Measurements from ENCODE around the gene ZBTB20.

Gene ZBTB20

GRCh38 chr3:114338651-114339357, 808.3 kb downstream of the ZBTB20 start:
- DNase-seq: no peak

GRCh38 chr3:114336857-114337256, 810.2 kb downstream of the ZBTB20 start:
- no peak for DNase-seq

DNA sequence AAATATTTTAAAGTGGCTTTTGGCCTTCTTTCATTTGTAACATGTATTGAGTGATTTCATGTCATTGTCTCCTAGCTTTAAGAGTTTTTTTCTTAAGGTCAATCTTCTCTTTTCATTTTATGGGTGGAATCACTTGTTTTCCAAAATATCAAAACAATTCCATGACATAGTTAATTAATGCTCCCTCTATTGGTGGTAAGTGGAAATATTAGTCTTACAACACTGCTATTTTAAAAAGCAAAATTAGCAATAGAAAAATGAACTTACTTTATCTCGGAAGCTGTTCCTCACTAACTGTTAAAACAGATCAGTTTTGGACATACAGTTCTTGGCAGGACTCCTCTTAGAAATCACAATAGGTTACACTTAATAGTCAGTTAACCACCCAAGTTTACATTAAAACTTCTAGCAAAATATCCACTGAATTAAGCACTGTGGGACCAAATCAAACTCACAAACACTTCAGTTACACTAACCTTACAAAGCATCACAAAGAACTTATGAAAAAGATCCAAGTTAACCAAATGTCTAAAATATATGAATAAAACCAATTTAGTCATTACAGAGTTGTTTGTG, 810.9 kb downstream of the ZBTB20 start:
- no peak for DNase-seq

DNA sequence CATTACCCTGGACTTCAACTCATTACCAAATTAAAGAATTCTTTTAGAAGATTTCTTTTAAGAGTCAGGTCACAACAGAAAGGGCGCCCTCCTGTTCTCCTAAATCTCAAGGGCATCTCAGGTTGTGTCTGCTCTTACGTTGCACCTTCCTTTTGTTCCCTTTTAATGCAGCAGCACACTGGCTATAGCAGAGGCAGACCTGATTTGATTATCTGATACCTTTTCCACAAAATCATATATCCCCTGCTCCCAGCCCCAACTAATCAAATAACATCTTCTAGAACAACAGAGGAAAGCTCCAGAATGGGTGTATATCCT, 813.2 kb downstream of the ZBTB20 start:
- DNase-seq: no peak

GRCh38 chr3:114333180-114333922, 813.7 kb downstream of the ZBTB20 start:
- no peak for DNase-seq

GRCh38 chr3:114332342-114333179, 814.5 kb downstream of the ZBTB20 start:
- DNase-seq: no peak

DNA sequence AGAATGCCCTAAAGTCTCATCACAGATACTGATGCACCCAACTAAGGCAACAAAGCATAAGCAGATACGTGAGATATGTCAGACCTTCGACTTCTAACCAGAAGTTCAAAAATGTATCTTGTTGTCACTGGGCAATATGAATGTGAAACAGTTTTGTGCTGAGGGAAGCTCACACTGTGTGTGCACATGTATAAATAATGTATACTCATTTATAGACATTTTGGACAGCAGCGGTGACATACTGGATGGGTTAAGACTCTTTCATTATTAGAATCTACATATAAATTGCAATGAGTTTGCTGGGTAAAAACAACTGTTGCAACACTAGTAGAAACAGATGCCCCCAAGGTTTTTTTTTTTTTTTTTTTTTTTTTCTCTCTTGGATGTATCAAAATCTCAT, 815.4 kb downstream of the ZBTB20 start:
- DNase-seq: no peak

- no peak for DNase-seq
Observed at GRCh38 chr3:114331007-114331406, 816.1 kb downstream of the ZBTB20 start.

- DNase-seq: no peak
Observed at GRCh38 chr3:114329823-114330222, 817.3 kb downstream of the ZBTB20 start.

DNA sequence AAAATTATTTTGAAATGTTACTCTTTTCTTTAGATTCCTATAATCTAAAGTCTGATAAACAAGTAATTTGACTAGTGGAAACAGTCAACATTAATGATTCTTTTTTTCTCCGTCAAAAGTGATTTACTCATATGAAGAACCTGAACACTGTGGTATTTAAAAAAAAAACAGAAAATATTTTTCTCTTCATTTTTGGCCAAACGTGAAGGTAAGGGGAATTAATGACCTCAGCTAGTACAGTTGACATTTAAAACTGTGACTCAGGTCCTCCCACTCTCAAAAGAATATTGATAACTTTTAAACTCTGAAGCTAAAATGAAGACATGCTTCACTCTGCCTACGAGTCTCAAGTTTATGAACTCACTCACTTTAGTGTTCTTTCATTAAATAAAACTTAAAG, 818.7 kb downstream of the ZBTB20 start:
- no peak for DNase-seq

DNA sequence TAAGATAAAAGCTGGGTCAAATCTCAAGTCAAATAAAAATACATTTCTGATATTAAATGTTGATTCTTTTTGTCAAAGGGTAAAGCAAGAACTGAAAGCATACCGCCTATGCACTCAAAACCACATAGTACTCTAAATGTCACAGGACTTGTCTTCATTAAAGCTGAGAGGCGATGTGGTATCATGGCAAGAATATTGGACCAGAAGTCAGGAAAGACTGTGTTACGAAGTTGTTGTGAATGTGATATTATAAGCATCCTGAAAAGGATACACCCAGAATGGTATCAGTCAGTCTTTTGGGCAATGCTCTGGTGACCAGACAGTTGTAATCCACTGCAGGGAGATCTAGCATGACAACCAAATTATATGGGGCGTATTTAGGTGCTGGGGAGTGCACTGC, 819.4 kb downstream of the ZBTB20 start:
- DNase-seq: no peak

DNA sequence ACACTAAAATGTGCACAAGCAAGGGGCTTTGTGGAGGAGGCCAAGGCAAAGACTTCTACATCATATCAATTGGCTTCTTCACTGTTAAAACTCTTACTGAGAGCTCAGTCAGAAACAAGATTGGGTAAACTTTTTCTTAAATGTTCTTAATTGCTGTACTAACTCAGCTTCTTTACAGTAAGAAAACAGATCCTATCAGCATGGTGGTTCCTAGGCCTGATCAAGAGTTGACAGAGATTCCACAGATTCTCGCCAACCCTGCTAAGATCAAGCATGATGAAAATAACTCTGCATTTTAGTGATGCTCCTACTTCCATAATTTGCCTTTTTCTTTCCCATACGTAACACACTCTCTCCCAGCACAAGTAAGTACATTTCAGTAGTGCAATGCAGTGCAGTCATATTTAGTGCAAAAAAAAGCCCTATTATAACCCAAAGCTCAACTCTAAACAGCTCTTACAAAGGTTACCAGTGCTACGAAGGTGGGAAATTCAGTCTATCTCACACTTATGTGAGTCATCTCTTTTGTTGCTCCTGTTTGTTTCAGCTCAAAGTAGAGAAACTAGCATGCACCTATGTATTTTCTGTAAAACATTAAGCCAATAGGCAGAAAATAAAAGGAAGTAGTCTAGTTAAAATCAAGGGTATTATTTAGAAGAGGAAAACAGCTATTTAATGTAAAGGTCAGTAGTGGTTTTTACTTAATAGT, 823.4 kb downstream of the ZBTB20 start:
- DNase-seq: no peak

GRCh38 chr3:114320246-114320645, 826.8 kb downstream of the ZBTB20 start:
- no peak for DNase-seq

DNA sequence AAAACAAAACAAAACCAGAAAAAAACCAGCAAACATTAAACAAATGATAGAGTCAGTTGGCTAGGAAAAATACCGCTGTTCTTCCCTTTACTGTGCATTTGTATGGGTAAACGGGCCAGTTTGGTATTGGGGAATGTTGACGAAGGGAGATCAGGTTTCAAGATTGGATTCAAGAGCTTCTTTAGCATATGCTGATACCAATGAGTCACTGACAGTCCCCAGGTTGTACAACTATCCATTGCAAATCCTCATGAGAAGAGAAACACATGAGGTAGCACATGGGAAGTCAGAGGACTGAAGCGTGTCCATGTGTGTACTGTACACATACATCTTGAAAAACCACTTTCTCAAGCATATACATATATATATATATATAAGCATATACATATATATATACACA, 827.6 kb downstream of the ZBTB20 start:
- DNase-seq: no peak

GRCh38 chr3:114318295-114318694, 828.8 kb downstream of the ZBTB20 start:
- no peak for DNase-seq

DNA sequence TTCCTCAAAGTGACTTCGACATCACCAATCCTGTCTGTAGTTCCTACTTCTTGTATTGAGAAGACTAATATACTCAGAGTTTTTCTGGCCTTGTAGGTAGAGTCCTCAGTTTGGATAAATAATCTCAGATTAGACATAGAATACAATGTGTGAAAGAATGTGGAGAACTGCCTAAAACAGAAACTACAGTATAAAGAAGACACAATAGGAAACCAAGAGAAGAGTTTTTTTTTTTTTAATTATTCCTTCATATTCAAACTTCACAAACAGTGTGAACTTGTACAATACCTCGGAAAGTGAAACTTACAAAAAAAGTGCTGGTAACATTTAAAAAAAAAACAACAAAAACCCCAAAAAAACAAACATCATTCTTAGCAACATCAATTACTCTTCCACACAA, 832.8 kb downstream of the ZBTB20 start:
- no peak for DNase-seq

DNA sequence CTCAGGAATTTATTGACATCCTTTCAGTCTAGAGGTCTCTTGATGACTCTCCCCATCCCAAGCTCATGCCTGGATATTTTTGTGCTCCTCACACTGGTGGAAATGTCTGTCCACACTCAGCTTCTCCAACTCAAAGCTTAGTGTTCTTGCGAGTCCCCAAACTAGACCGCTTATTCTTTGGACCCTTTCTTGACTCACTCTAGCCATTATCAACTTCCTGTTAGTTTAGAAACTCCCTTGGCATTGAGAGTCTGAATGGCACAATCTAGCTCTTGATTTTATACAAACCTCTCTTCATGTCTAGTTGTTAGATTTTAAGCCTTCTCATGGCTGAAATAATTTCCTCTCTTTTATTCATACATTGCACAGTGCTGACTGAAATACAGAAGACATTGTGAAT, 833.7 kb downstream of the ZBTB20 start:
- DNase-seq: no peak

GRCh38 chr3:114310695-114311094, 836.4 kb downstream of the ZBTB20 start:
- no peak for DNase-seq

DNA sequence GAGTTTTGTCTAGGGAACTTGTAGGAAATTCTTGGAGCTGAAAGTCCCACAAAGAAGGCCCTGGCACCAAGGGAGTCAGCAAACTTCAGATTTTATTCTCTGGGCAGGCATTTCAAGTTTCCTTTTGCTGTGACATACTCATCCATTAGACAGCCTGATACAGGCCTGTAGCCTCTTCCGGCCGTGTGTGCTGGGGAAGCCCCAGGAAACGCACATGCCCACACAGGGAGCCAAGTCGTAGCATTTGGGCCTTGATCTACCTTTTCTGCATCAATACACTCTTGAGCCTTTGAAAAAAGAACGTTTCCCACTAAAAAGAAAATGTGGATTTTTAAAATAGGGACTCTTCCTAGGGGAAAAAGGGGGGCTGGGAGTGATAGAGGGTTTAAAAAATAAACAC, 838.3 kb downstream of the ZBTB20 start:
- DNase-seq: peak; percentile 24 to 51 (median 36)

DNA sequence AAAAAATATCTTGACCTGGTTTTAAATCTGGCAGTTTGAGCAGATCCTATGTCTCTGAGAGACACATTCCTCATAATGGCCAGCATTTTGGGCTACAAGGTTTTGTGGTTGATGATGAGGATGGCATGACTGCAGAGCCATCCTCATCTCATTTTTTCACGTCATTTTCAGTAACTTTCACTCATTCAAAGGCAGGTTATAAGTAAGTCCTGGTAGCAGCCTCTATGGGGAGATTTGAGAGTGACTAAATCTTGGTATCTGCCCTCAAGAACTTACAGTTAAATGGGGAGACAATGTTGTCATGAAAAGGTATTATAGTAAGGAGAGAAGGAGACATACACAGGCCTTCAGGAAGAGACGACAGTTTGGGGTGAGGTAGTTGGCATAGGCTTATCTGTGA, 838.7 kb downstream of the ZBTB20 start:
- no peak for DNase-seq

- DNase-seq: no peak
Observed at GRCh38 chr3:114307832-114308231, 839.3 kb downstream of the ZBTB20 start.

DNA sequence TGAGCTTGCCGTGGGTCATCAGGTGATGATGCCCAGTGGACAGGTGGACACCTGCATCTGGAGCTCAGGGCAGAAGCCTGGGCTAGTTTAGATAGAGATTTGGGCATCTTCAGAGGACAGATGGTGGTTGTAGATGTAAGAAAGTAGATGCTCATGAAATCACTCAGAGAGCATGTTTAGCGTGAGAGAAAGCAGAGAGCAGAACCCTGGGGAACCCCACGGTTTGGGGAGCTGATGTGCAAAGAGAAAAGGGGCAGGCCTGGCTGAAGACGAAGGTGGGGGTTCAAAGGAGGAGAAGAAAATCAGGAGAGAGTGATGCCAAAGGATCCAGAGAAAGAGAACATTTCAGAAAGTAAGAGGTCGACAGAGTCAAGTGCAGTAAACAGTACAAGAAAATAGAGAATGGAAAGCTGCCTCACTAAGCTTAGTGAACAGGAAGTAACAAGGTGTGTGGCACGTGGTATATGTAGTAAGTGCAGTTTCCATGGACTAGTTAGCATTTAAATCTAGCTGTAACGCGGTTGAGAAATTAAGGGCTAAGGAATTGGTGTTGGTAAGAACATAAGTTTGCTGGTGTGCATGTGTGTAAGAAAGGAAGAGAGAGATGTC, 839.8 kb downstream of the ZBTB20 start:
- peak in 1 of 4 experiments; percentile 20 for DNase-seq
